Cardiac muscle cell (in vitro differentiated cells and primary cell): ENCODE measurements around the gene LILRA5. TPM values are rescaled to one million over a fixed set of nuclear protein-coding genes. Genes with fewer than 3 reads are reported as not detected.

ENCODE experiments used
- DNase-seq, 2 donors: peaks; one replicate each; pipeline versions ENCODE4 v3.0.0 to v3.0.0-alpha.2; 2010 to 2017; ENCODE audit warnings: low read depth in 1 of 2, low spot score in 1 of 2
- H3K27ac ChIP-seq: fragments of 200-600 bp; sonication (generic); 2 replicates; pipeline ENCODE4 v1.5.1; 2016
- H3K27me3 ChIP-seq: fragments of 200-600 bp; sonication (generic); 2 replicates; pipeline ENCODE4 v1.6.0; 2016; ENCODE audit warnings: control low read depth
- H3K36me3 ChIP-seq: fragments of 200-600 bp; sonication (generic); 2 replicates; pipeline ENCODE4 v1.5.1; 2016; ENCODE audit warnings: control low read depth
- H3K4me1 ChIP-seq: fragments of 200-600 bp; sonication (generic); 2 replicates; pipeline ENCODE4 v1.8.1; 2017; ENCODE audit warnings: low read depth, mild to moderate bottlenecking, mixed run types
- H3K4me3 ChIP-seq: fragments of 200-600 bp; sonication (generic); 2 replicates; pipeline ENCODE4 v1.5.1; 2016; ENCODE audit warnings: mild to moderate bottlenecking
- H3K9me3 ChIP-seq: fragments of 200-600 bp; sonication (generic); 2 replicates; pipeline ENCODE4 v1.5.1; 2017; ENCODE audit warnings: low read depth, mild to moderate bottlenecking, control low read depth
- polyA plus RNA-seq: library from polyadenylated mRNA; unstranded; fragments of >200 nt; fragmentation: Nextera tagmentation; extraction: Ambion mirVana; gene quantifications from 2 replicates; pipeline ENCODE4 v1.2.1, GENCODE V29; 2016
- total RNA-seq: library from RNA; depleted of rRNA; stranded (reverse); fragments of >200 nt; gene quantifications from 2 replicates; pipeline ENCODE4 v1.2.3, GENCODE V29; 2016
- TF ChIP-seq, protein P1 (sequence below): IDR thresholded peaks from 2 replicates; pipeline ENCODE4 v1.5.1; 2012; ENCODE audit warnings: low read depth, mild to moderate bottlenecking, low read length

The LILRA5 gene
- total and polyA plus RNA-seq, 2 experiments from 2014 or later, result not detected

DNA sequence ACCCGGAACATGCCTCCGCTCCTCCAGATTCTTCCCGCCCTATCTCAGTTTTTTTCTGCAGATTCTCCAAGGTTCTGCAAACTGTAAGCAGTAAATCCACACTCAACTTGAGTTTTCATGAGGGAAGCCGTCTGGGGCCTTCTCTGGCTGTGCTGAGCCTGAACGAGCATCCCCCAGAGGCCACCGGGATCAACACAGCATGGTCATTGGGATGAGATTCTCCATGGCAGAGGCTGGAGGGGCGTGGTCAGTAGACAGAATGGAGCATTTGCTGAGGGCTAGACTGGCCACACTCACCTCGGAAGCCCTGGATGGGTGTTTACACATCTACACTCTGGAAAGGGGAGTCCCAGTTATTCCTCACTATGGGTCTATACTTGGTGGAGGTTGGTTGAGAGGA, 28.3 kb upstream of the LILRA5 start:
- no peaks in the 10 kb centered on the region for H3K4me1 ChIP-seq

DNA sequence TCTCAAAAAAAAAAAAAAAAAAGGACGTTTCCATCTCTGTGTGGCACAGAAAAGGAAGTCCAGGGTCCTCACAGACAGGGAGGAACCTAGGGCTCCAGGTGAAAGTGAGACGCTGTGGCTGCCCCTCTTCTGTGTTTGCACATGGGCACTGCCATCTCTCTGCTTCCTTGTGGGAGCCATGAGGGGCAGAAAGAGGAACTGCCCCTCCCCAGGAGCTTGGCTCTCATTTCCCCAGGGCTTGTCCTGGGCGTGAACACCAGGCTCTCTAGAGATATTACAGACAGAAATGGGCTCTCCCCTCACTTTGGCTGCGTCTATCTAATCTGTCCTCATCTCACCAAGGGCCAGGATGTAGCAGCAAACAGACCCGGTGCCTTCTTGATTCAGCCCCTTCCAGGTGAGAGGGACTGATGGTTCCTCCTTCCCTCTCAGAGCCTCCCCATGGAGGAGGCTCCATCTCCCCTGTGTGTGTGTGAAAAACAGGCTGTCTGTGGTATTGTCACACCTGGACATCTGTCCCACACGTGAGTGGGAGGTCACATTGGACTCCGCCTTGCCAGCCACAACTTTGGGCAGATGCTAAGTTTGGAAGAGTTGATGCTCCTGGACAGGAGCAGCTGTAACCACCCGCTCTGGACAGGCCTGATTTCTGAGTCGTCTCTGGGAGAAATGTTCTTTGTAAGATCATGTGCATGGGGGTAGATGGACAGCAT, 26.8 kb upstream of the LILRA5 start:
- no peaks in the 10 kb centered on the region for H3K27me3 ChIP-seq
- H3K4me3 ChIP-seq, result no peak overlapping the region
- TF ChIP-seq, protein P1, sequence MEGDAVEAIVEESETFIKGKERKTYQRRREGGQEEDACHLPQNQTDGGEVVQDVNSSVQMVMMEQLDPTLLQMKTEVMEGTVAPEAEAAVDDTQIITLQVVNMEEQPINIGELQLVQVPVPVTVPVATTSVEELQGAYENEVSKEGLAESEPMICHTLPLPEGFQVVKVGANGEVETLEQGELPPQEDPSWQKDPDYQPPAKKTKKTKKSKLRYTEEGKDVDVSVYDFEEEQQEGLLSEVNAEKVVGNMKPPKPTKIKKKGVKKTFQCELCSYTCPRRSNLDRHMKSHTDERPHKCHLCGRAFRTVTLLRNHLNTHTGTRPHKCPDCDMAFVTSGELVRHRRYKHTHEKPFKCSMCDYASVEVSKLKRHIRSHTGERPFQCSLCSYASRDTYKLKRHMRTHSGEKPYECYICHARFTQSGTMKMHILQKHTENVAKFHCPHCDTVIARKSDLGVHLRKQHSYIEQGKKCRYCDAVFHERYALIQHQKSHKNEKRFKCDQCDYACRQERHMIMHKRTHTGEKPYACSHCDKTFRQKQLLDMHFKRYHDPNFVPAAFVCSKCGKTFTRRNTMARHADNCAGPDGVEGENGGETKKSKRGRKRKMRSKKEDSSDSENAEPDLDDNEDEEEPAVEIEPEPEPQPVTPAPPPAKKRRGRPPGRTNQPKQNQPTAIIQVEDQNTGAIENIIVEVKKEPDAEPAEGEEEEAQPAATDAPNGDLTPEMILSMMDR, result no peak

More for the DNA sequence above, 28.3 kb upstream of the LILRA5 start:
- Histone ChIP-seq H3K36me3 (no peaks in the 10 kb centered on the region), H3K9me3 (no peaks in the 10 kb centered on the region), H3K4me3 (no peak overlapping the region), H3K27me3 (no peaks in the 10 kb centered on the region), H3K27ac (no peak overlapping the region)
- DNase-seq, result no peak
- TF ChIP-seq, protein P1, result no peak

DNA sequence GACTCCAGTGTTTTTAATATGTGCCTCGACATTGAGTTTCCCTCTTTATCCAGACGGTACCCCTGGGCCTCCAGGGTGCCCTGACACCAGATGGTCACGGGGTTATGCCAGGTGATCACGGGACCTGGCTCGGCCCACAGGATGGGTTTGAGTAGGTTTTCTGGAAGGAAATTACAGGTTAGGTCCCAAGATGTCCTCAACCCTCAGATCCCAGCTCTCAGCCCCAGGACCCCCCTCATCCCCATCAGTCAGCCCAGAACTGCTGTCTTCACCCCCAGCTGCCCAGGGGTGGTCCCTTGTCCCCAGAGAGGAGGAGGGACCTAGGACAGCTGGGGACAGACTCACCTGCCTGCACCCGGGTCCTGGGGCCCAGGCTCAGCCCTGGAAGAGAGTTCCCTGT, 25.6 kb upstream of the LILRA5 start:
- no peaks in the 10 kb centered on the region for H3K27me3 ChIP-seq

More for the DNA sequence above, 26.8 kb upstream of the LILRA5 start:
- H3K27ac ChIP-seq, result no peak overlapping the region
- no peaks in the 10 kb centered on the region for H3K36me3 ChIP-seq
- no peaks in the 10 kb centered on the region for H3K9me3 ChIP-seq
- H3K4me1 ChIP-seq, result no peaks in the 10 kb centered on the region
- no peak for DNase-seq

DNA sequence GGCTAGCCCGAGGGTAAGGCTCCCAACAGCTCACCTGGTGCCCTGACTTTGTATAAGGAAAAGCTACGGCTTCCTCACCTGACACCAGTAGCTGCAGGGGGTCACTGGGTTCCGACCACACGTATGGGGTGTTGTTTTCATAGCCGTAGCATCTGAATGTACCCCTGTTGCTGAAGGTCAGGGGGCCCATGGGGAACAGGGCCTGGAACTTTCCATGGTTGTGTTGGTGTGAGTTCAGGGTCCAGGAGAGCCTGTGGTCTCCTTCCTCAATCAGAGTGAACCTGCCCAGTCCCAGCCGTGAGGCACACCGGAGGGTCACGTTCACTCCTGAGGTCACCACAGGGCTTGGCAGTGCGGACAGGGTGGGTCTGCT, 24.9 kb upstream of the LILRA5 start:
- TF ChIP-seq, protein P1, result no peak
- Histone ChIP-seq H3K27ac (no peak overlapping the region), H3K9me3 (no peaks in the 10 kb centered on the region), H3K27me3 (no peaks in the 10 kb centered on the region), H3K36me3 (no peaks in the 10 kb centered on the region), H3K4me1 (no peaks in the 10 kb centered on the region), H3K4me3 (no peak overlapping the region)
- no peak for DNase-seq

More for the DNA sequence above, 25.6 kb upstream of the LILRA5 start:
- Histone ChIP-seq H3K9me3 (no peaks in the 10 kb centered on the region), H3K4me1 (no peaks in the 10 kb centered on the region), H3K4me3 (no peak overlapping the region), H3K27ac (no peak overlapping the region), H3K36me3 (no peaks in the 10 kb centered on the region)
- TF ChIP-seq, protein P1, result no peak
- DNase-seq, result no peak

DNA sequence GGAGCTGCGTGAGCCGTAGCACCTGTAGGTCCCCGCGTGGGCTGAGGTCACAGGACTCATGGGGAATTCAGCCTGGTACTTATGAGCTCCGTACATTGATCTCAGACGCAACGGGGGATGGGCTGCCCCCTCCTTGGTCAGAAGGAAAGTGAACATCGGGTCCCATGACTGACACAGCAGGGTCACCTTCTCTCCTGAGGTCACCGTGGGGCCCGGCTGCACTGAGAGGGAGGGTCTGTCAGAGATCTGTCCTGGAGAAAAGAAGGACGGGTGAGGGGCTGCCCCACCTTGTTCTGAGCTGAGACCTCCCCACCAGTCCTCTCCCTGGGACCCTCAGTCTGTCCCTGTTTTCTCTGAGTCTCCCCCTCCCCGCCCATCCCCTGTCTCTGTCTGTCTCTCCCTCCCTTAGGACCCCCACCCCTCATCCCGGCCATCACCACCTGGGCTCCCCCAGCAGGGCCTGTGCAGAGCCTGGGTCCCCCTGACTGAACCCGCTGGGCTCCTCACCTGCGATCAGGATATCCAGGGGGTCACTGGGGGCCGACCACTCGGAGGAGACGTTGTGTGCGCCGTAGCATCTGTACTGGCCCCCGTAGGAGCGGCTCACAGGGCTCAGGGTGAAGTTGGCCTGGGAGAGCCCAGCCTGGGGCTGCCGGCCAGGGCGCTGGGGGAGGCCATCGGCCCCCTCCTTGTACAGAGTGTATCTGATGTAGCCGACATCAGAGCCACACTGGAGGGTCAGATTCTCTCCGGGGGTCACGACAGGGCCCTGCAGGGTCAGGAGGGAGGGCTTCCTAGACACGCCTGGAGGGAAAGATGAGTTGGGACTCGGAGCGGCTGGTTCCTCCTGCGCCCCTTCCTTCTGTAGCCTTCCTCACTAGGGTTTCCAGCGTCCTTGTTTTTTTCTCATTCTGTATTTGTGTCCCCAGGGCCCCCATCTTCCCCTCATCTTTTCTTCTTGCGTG, 24.2 kb upstream of the LILRA5 start:
- TF ChIP-seq, protein P1, result no peak
- DNase-seq, result no peak
- Histone ChIP-seq H3K27me3 (no peaks in the 10 kb centered on the region), H3K27ac (no peak overlapping the region), H3K36me3 (no peaks in the 10 kb centered on the region), H3K4me3 (no peak overlapping the region), H3K9me3 (no peaks in the 10 kb centered on the region), H3K4me1 (no peaks in the 10 kb centered on the region)
